Psoas muscle (tissue), 8 donors: ENCODE data around the gene APBB2. TPM values are rescaled to one million over a fixed set of nuclear protein-coding genes. Genes with fewer than 3 reads are reported as not detected.

ENCODE experiments used
- ATAC-seq, 4 donors: fragments of 200-7000 bp; cut with Tn5 transposase; one replicate each; pipeline ENCODE4 v1.9.1; 2020; ENCODE audit warnings: moderate library complexity in 3 of 4, mild to moderate bottlenecking in 2 of 4
- DNase-seq, 2 donors: peaks; one replicate each; pipeline ENCODE4 v3.0.0-alpha.2; 2020
- H3K27ac ChIP-seq: fragments of 200-600 bp; one replicate; pipeline ENCODE4 v1.8.0; 2022
- H3K27me3 ChIP-seq, 3 donors: fragments of 200-600 bp in 1 of 3; one replicate each; pipeline versions ENCODE4 v1.6.1 to v1.8.0; 2013 to 2022; ENCODE audit warnings: low read length in 2 of 3, mild to moderate bottlenecking in 2 of 3, moderate library complexity in 1 of 3; ENCODE audit not compliant: insufficient read depth in 3 of 3
- H3K36me3 ChIP-seq, 2 donors: fragments of 200-600 bp in 1 of 2; one replicate each; pipeline versions ENCODE4 v1.6.1 to v1.8.0; 2013 to 2022; ENCODE audit warnings: low read depth in 1 of 2, mild to moderate bottlenecking in 1 of 2, moderate library complexity in 1 of 2; ENCODE audit not compliant: insufficient read depth in 1 of 2
- H3K4me1 ChIP-seq: fragments of 200-600 bp; one replicate; pipeline ENCODE4 v1.8.0; 2022
- H3K4me3 ChIP-seq: fragments of 200-600 bp; one replicate; pipeline ENCODE4 v1.8.0; 2022; ENCODE audit warnings: mild to moderate bottlenecking
- H3K9me3 ChIP-seq: fragments of 200-600 bp; one replicate; pipeline ENCODE4 v1.8.0; 2022
- CTCF ChIP-seq: fragments of 200-600 bp; IDR thresholded peaks from one replicate; pipeline ENCODE4 v1.8.0; 2022; ENCODE audit warnings: antibody characterized with exemption
- WGBS, 3 donors: extraction: QIAGEN DNeasy Blood & Tissue Kit; methylation state at CpG; one replicate each; pipeline versions ENCODE4 v1.1.6 to v1.1.7; 2013; 5-methylcytosine and 5-hydroxymethylcytosine counted together
- intact Hi-C, 2 donors: fragments of 100-400 bp; cut with DNase I; formaldehyde crosslinking; loops; one replicate each; pipeline versions ENCODE4 v1.11.0 to v1.14.2; 2022
- polyA plus RNA-seq, 3 donors: library from polyadenylated mRNA; stranded (reverse); fragments of 200-250 nt; gene quantifications; one replicate each; pipeline ENCODE4 v1.2.3, GENCODE V29; 2013
- total RNA-seq, 4 donors: library from RNA; stranded (reverse); fragmentation: NEBNext Ultra II Directional in 2 of 4; extraction: Animal tissue kit (Norgen Biotek cat#: 25700) in 2 of 4; gene quantifications; one replicate each; pipeline versions ENCODE4 v1.2.1 to v1.2.4, GENCODE V29; 2021 to 2023
- donor health status: healthy with polysubstance abuse.
- donor health status: DM: no; HTN: no; CAD: no; lungs with moderate emphysema.
- donor health status: Bipolar disorder and iron deficiency.
- donor health status: healthy.
- donor health status: DM: yes; HTN: yes; CAD: no.
- donor health status: DM: no; HTN: no; CAD: no.
- donor health status: DM: no; HTN: no; CAD: no.
- donor health status: DM: yes; HTN: yes; CAD: no.

APBB2 gene
- total and polyA plus RNA-seq, 7 donors: 3.1 to 37.4 (median 11.3) TPM

- H3K9me3 ChIP-seq: no peaks in the 10 kb centered on the region
- DNase-seq: no peak
- WGBS, 3 donors: 91 to 95% (median 94%) methylated on average over 3 of the region's 3 CpGs
- no peak overlapping the region for H3K4me3 ChIP-seq
- TF ChIP-seq CTCF: no peak
- H3K27me3 ChIP-seq: no peaks in the 10 kb centered on the region
- no peak overlapping the region for H3K27ac ChIP-seq
- ATAC-seq: no peak
- H3K36me3 ChIP-seq: no peaks in the 10 kb centered on the region
- no peaks in the 10 kb centered on the region for H3K4me1 ChIP-seq
- intact Hi-C loops: no loop called here
Observed at GRCh38 chr4:41108481-41108880, 105.9 kb downstream of the APBB2 start.

- Histone ChIP-seq H3K4me1 (no peaks in the 10 kb centered on the region), H3K9me3 (no peaks in the 10 kb centered on the region), H3K27ac (no peak overlapping the region), H3K36me3 (no peaks in the 10 kb centered on the region), H3K27me3 (no peaks in the 10 kb centered on the region), H3K4me3 (no peak overlapping the region)
- intact Hi-C loops: no loop called here
- no peak for DNase-seq
- WGBS, 3 donors: 90 to 99% (median 96%) methylated on average over 7 of the region's 7 CpGs
- ATAC-seq: no peak
- TF ChIP-seq CTCF: no peak
Observed at GRCh38 chr4:41106694-41107419, 107.5 kb downstream of the APBB2 start.

GRCh38 chr4:41106081-41106480, 108.3 kb downstream of the APBB2 start:
- intact Hi-C loops: no loop called here
- no peak for ATAC-seq
- H3K9me3 ChIP-seq: no peaks in the 10 kb centered on the region
- no peaks in the 10 kb centered on the region for H3K4me1 ChIP-seq
- no peak for TF ChIP-seq CTCF
- no peak overlapping the region for H3K27ac ChIP-seq
- H3K36me3 ChIP-seq: no peaks in the 10 kb centered on the region
- no peak overlapping the region for H3K4me3 ChIP-seq
- DNase-seq: no peak
- no peaks in the 10 kb centered on the region for H3K27me3 ChIP-seq

GRCh38 chr4:41104155-41104554, 110.2 kb downstream of the APBB2 start:
- no peak overlapping the region for H3K27ac ChIP-seq
- TF ChIP-seq CTCF: no peak
- intact Hi-C loops: no loop called here
- H3K36me3 ChIP-seq: no peaks in the 10 kb centered on the region
- H3K4me1 ChIP-seq: no peaks in the 10 kb centered on the region
- DNase-seq: no peak
- no peaks in the 10 kb centered on the region for H3K9me3 ChIP-seq
- H3K27me3 ChIP-seq: no peaks in the 10 kb centered on the region
- ATAC-seq: no peak
- WGBS, 3 donors: 30 to 55% (median 35%) methylated on average over 3 of the region's 3 CpGs
- H3K4me3 ChIP-seq: no peak overlapping the region

GRCh38 chr4:41103657-41104056, 110.7 kb downstream of the APBB2 start:
- intact Hi-C loops: no loop called here
- peak in 2 of 4 donors; percentile 44 to 49 for ATAC-seq
- H3K4me3 ChIP-seq: no peak overlapping the region
- H3K27me3 ChIP-seq: no peaks in the 10 kb centered on the region
- no peaks in the 10 kb centered on the region for H3K36me3 ChIP-seq
- TF ChIP-seq CTCF: no peak
- peaks cover under 1% of the 10 kb centered on the region for H3K4me1 ChIP-seq
- no peaks in the 10 kb centered on the region for H3K9me3 ChIP-seq
- no peak overlapping the region for H3K27ac ChIP-seq
- DNase-seq: no peak
- WGBS, 3 donors: 22 to 39% (median 27%) methylated on average over 3 of the region's 3 CpGs
